ENCODE results near the gene PLEKHA6. TPM values are rescaled to one million over a fixed set of nuclear protein-coding genes. Genes with fewer than 3 reads are reported as not detected.

The PLEKHA6 gene
- total RNA-seq, 1 donor, result 3.9 TPM

DNA sequence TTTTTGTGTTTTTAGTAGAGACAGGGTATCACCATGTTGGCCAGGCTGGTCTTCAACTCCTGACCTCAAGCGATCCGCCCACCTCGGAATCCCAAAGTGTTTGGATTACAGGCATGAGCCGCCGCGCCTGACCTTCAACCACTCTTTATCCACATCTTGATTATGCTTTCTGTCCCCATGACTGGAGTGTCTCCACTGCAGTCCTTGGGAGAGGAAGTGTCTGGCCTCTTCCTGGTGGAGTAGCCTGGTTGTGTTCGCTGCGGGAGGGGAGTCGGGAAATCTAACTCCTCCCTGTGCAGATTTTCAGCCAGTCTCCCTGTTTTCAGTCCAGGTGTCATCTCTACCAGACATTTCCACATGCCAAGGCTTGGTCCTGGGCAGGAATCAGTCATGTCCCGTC, 173.1 kb downstream of the PLEKHA6 start:
- no peak overlapping the region for H3K4me3 ChIP-seq (ENCODE audit: low read depth, low read length)
- TF ChIP-seq, protein P1, sequence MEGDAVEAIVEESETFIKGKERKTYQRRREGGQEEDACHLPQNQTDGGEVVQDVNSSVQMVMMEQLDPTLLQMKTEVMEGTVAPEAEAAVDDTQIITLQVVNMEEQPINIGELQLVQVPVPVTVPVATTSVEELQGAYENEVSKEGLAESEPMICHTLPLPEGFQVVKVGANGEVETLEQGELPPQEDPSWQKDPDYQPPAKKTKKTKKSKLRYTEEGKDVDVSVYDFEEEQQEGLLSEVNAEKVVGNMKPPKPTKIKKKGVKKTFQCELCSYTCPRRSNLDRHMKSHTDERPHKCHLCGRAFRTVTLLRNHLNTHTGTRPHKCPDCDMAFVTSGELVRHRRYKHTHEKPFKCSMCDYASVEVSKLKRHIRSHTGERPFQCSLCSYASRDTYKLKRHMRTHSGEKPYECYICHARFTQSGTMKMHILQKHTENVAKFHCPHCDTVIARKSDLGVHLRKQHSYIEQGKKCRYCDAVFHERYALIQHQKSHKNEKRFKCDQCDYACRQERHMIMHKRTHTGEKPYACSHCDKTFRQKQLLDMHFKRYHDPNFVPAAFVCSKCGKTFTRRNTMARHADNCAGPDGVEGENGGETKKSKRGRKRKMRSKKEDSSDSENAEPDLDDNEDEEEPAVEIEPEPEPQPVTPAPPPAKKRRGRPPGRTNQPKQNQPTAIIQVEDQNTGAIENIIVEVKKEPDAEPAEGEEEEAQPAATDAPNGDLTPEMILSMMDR (IDR thresholded peaks at IDR 0.05; ENCODE audit: insufficient read depth, low read depth, low read length), result no peak
- no peak for DNase-seq (ENCODE audit: low read depth)

DNA sequence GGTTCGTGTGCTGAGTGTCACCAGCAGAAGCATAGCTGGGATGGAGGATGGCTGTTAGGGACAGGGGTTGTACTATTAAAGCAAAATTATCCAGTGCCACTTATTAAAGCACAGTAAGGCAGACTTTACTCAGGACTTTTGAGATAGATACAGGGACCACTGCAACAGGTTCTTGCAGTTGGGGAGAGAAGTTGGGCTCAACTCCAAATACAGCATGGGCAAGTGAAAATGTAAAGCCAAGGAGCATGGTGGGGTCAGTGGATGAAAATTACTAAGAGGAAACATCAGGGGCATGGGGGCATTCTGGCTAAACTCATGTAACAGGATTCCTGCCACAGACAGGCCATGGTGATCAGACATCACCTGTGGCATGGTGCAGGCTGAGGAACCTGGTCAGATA, 178.6 kb downstream of the PLEKHA6 start:
- TF ChIP-seq, protein P1 (IDR thresholded peaks at IDR 0.05; ENCODE audit: insufficient read depth, low read depth, low read length), result no peak
- DNase-seq (ENCODE audit: low read depth), result no peak
- no peak overlapping the region for H3K4me3 ChIP-seq (ENCODE audit: low read depth, low read length)

GRCh38 chr1:204180133-204180532, 179.6 kb downstream of the PLEKHA6 start:
- TF ChIP-seq, protein P1 (IDR thresholded peaks at IDR 0.05; ENCODE audit: insufficient read depth, low read depth, low read length), result no peak
- no peak overlapping the region for H3K4me3 ChIP-seq (ENCODE audit: low read depth, low read length)
- no peak for DNase-seq (ENCODE audit: low read depth)

DNA sequence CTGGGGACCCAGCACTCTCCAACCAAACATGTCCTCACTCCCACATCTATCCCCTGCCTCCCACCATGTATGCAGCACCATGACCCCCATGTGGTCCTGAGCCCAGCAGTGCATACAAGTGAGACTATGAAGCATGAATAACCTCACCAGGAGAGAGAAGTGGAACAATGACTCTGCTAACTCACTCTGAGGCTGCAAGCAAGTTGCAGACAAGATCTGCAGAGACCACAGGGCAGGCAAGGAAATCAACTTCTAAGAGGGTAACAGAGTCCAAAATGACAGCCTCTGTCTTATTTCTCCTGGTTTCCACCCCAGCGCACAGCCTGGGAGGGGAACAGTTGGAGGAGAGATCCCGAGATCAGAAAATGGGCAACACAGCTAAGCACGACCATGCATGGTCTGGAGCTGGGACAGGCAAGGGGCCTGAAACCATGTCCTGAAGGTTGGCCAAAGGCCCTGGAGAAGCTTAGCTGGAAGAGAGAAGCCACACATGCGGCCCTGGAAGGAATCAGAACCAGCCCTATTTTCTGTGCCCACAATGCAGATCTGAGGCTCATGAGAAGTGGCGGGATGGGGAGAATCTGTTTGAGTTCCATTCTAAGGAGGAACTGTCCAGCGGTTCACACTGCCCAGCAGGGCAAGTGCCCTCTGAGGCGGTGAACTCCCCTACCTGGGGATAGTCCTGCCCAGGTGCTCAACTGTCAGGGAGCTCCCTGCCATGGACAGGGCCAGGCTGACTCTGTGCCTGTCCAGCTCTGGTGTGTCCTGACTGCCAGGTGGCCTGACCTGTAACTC, 181.0 kb downstream of the PLEKHA6 start:
- TF ChIP-seq, protein P1 (IDR thresholded peaks at IDR 0.05; ENCODE audit: insufficient read depth, low read depth, low read length), result no peak
- no peak for DNase-seq (ENCODE audit: low read depth)
- H3K4me3 ChIP-seq (ENCODE audit: low read depth, low read length), result no peak overlapping the region

DNA sequence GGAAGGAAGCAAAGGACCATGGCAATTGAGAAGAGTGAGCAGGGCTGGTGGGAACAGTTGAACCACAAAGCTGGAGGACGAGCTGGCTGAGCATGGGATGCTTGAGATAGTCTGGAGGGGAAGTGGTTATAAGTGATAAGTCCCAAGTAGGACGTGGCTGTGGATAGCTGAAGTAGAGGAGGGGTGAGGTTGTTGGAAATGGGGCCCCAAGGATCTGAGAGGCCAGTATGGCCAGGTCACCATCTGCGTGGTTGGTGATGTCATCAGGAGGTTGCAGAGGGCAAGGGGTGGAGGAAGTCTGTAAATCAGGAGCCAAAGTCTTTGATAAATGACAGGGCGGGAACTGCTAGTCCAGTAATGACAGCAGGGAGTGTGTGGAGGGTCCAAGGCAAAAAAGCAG, 182.6 kb downstream of the PLEKHA6 start:
- peak; percentile 24 for DNase-seq (ENCODE audit: low read depth)
- H3K4me3 ChIP-seq (ENCODE audit: low read depth, low read length), result no peak overlapping the region
- TF ChIP-seq, protein P1 (IDR thresholded peaks at IDR 0.05; ENCODE audit: insufficient read depth, low read depth, low read length), result no peak

GRCh38 chr1:204176049-204176448, 183.7 kb downstream of the PLEKHA6 start:
- DNase-seq (ENCODE audit: low read depth), result no peak
- H3K4me3 ChIP-seq (ENCODE audit: low read depth, low read length), result no peak overlapping the region
- TF ChIP-seq, protein P1 (IDR thresholded peaks at IDR 0.05; ENCODE audit: insufficient read depth, low read depth, low read length), result no peak

DNA sequence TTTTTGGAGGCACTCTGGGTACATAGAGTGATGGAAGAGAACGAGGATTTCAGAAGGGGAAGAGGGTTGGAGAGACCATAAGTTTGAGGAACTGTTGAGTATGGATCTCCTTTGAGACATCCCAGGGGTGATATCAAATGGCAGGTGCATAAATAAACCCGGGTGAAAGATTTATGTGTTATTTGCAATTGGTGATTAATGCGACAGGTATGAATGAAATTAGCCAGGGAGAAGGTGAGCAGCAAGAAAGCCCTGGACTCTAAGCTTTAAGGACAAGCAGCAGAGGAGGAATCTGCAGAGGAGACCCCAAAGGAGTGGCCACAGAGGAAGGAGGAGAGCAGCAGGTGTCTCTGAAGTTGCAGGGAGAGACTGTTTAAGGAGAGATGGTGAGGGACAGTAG, 184.8 kb downstream of the PLEKHA6 start:
- DNase-seq (ENCODE audit: low read depth), result no peak
- no peak overlapping the region for H3K4me3 ChIP-seq (ENCODE audit: low read depth, low read length)
- TF ChIP-seq, protein P1 (IDR thresholded peaks at IDR 0.05; ENCODE audit: insufficient read depth, low read depth, low read length), result no peak

Measured in fibroblast of villous mesenchyme (primary cell).